GM12865 (cell line): ENCODE data around the gene CCL22.
"Not testable (repeated sequence)": the region's sequence is repeated elsewhere in the genome, so short reads cannot be mapped to it uniquely, and the experiment has no call there.

Experiments used
- DNase-seq: peaks from one replicate; pipeline ENCODE4 v3.0.0; 2010; ENCODE audit warnings: low read depth
- H3K4me3 ChIP-seq: 2 replicates; pipeline ENCODE4 v1.5.1; 2011; ENCODE audit warnings: mild to moderate bottlenecking, low read depth, low read length, control low read depth
- CTCF ChIP-seq: IDR thresholded peaks from 2 replicates; pipeline ENCODE4 v1.5.1; 2011; ENCODE audit warnings: low read length, control low read depth, low read depth, inconsistent platforms; ENCODE audit not compliant: insufficient read depth; ENCODE audit errors: missing control alignments

CCL22 gene

GRCh38 chr16:57394444-57394843 lies 35.9 kb downstream of the CCL22 start:
- no peak overlapping the region for H3K4me3 ChIP-seq
- no peak for TF ChIP-seq CTCF
- no peak for DNase-seq

GRCh38 chr16:57395026-57395425 lies 36.4 kb downstream of the CCL22 start:
- DNase-seq, result no peak
- TF ChIP-seq CTCF, result no peak

GRCh38 chr16:57396786-57397185 lies 38.2 kb downstream of the CCL22 start:
- no peak overlapping the region for H3K4me3 ChIP-seq
- no peak for TF ChIP-seq CTCF
- no peak for DNase-seq

More at GRCh38 chr16:57395026-57395425, 36.4 kb downstream of the CCL22 start:
- no peak overlapping the region for H3K4me3 ChIP-seq

GRCh38 chr16:57397493-57397892 lies 38.9 kb downstream of the CCL22 start:
- H3K4me3 ChIP-seq, DNase-seq: not testable (repeated sequence)

- TF ChIP-seq CTCF, result no peak
- H3K4me3 ChIP-seq, result no peak overlapping the region
- no peak for DNase-seq
Measured at GRCh38 chr16:57401943-57402640, 43.5 kb downstream of the CCL22 start.

- no peak within 1 kb of the TSS for H3K4me3 ChIP-seq
- no peak for DNase-seq
- no peak for TF ChIP-seq CTCF
Measured at GRCh38 chr16:57403965-57404817, 45.6 kb downstream of the CCL22 start, which contains the start of gene CCL17. CCL17 (plus strand) TSS chr16:57404767; CDS start chr16:57413933, 9,166 bp downstream.

- DNase-seq, result no peak
- no peak overlapping the region for H3K4me3 ChIP-seq
- no peak for TF ChIP-seq CTCF
Measured at GRCh38 chr16:57405097-57405496, 46.5 kb downstream of the CCL22 start.
